Neural crest cell (in vitro differentiated cells): ENCODE data around the gene FGFBP2. TPM values are rescaled to one million over a fixed set of nuclear protein-coding genes. Genes with fewer than 3 reads are reported as not detected.
A peak's percentile ranks its signal among the peaks of the same experiment; 100 is the strongest.

Experiments used
- DNase-seq: peaks from one replicate; pipeline ENCODE4 v3.0.0; 2021; ENCODE audit warnings: low read depth, mixed read lengths, low spot score
- H3K27ac Mint-ChIP-seq: one replicate; pipeline ENCODE4 v1.8.0; 2021; ENCODE audit warnings: mild to moderate bottlenecking, mixed read lengths; ENCODE audit not compliant: unreplicated experiment
- H3K27me3 Mint-ChIP-seq: 2 replicates; pipeline ENCODE4 v1.8.0; 2021; ENCODE audit warnings: low read depth, mild to moderate bottlenecking, mixed read lengths
- H3K36me3 Mint-ChIP-seq: 2 replicates; pipeline ENCODE4 v1.8.0; 2021; ENCODE audit warnings: low read depth, mild to moderate bottlenecking, mixed read lengths
- H3K4me1 Mint-ChIP-seq: 2 replicates; pipeline ENCODE4 v1.8.0; 2021; ENCODE audit warnings: mixed read lengths
- H3K4me3 Mint-ChIP-seq: one replicate; pipeline ENCODE4 v1.8.0; 2021; ENCODE audit warnings: mild to moderate bottlenecking, mixed read lengths
- H3K9me3 Mint-ChIP-seq: 2 replicates; pipeline ENCODE4 v1.8.0; 2021; ENCODE audit warnings: mixed read lengths
- CTCF ChIP-seq: fragments of 200-600 bp; sonication (generic); conservative IDR thresholded peaks from 2 replicates; pipeline ENCODE4 v1.5.0; 2021; ENCODE audit warnings: antibody characterized with exemption, mild to moderate bottlenecking
- total RNA-seq: library from RNA; stranded (reverse); gene quantifications from 2 replicates; pipeline ENCODE4 v1.2.1, GENCODE V29; 2021

Gene FGFBP2
- total RNA-seq, 1 donor from 2014 or later: 0.28 TPM

GRCh38 chr4:16005676-16006075 is 42.7 kb upstream of the FGFBP2 start:
- H3K4me3 Mint-ChIP-seq: no peak overlapping the region
- no peaks in the 10 kb centered on the region for H3K9me3 Mint-ChIP-seq
- no peak overlapping the region for H3K27ac Mint-ChIP-seq
- no peaks in the 10 kb centered on the region for H3K27me3 Mint-ChIP-seq
- TF ChIP-seq CTCF: no peak
- H3K36me3 Mint-ChIP-seq: no peaks in the 10 kb centered on the region
- peaks cover 5% of the 10 kb centered on the region for H3K4me1 Mint-ChIP-seq
- DNase-seq: no peak

- Mint-ChIP-seq H3K4me1 (no peaks in the 10 kb centered on the region), H3K27me3 (no peaks in the 10 kb centered on the region), H3K9me3 (no peaks in the 10 kb centered on the region), H3K4me3 (no peak overlapping the region), H3K36me3 (no peaks in the 10 kb centered on the region), H3K27ac (no peak overlapping the region)
- peak; percentile 87 for TF ChIP-seq CTCF
- DNase-seq: peak; percentile 44
Observed at GRCh38 chr4:16001484-16001858, 38.5 kb upstream of the FGFBP2 start.

GRCh38 chr4:16000708-16001483 is 37.9 kb upstream of the FGFBP2 start:
- TF ChIP-seq CTCF: no peak
- Mint-ChIP-seq H3K36me3 (no peaks in the 10 kb centered on the region), H3K4me3 (no peak overlapping the region), H3K4me1 (no peaks in the 10 kb centered on the region), H3K27me3 (no peaks in the 10 kb centered on the region), H3K27ac (no peak overlapping the region), H3K9me3 (no peaks in the 10 kb centered on the region)
- no peak for DNase-seq

GRCh38 chr4:15996773-15997172 is 33.8 kb upstream of the FGFBP2 start:
- no peak for TF ChIP-seq CTCF
- H3K4me1 Mint-ChIP-seq: no peaks in the 10 kb centered on the region
- no peaks in the 10 kb centered on the region for H3K9me3 Mint-ChIP-seq
- peaks cover 2% of the 10 kb centered on the region for H3K36me3 Mint-ChIP-seq
- H3K27me3 Mint-ChIP-seq: no peaks in the 10 kb centered on the region
- no peak for DNase-seq
- H3K4me3 Mint-ChIP-seq: no peak overlapping the region
- H3K27ac Mint-ChIP-seq: no peak overlapping the region

- no peak for DNase-seq
- H3K4me1 Mint-ChIP-seq: no peaks in the 10 kb centered on the region
Observed at GRCh38 chr4:15995826-15996225, 32.9 kb upstream of the FGFBP2 start.

More at GRCh38 chr4:15995826-15996225, 32.9 kb upstream of the FGFBP2 start:
- Mint-ChIP-seq H3K4me3 (no peak overlapping the region), H3K9me3 (no peaks in the 10 kb centered on the region), H3K27me3 (no peaks in the 10 kb centered on the region), H3K36me3 (peaks cover 6% of the 10 kb centered on the region), H3K27ac (no peak overlapping the region)
- TF ChIP-seq CTCF: no peak
